HCT116 (cell line): Measurements from ENCODE around the gene LMAN2L. TPM values are rescaled to one million over a fixed set of nuclear protein-coding genes. Genes with fewer than 3 reads are reported as not detected.

ENCODE experiments used
- ATAC-seq: fragments of 200-7000 bp; cut with Tn5 transposase; 2 replicates; pipeline ENCODE4 v1.9.1; 2020; ENCODE audit warnings: mild to moderate bottlenecking, moderate library complexity
- BruUV-seq: library from RNA; stranded (reverse); fragments of 400-500 nt; replicated peaks from 2 replicates; lab custom pipeline; 2021; lab: Mats Ljungman, UMichigan
- CTCF ChIA-PET: fragments of 300-600 bp; sonication (Branson Sonifier 250); formaldehyde crosslinking; loops from one replicate; lab custom pipeline; 2021; ENCODE audit warnings: antibody characterized with exemption; lab: Charles Lee
- POLR2A ChIA-PET: fragments of 300-600, 350-600 bp; sonication (Branson Sonifier 250); formaldehyde crosslinking; loops from one replicate; lab custom pipeline; 2021; ENCODE audit warnings: antibody characterized with exemption; lab: Charles Lee
- RAD21 ChIA-PET, 2 experiments: fragments of 300-600 bp; sonication (Branson Sonifier 250); formaldehyde crosslinking; loops; one replicate each; lab custom pipeline; 2023; ENCODE audit warnings: low total read pairs in 2 of 2; ENCODE audit not compliant: uncharacterized antibody in 2 of 2, unreplicated experiment in 2 of 2, low non-redundant PET in 1 of 2; lab: Charles Lee
- DNase-seq: peaks from one replicate; pipeline ENCODE4 v3.0.0-alpha.2; 2010; ENCODE audit warnings: low read depth, low spot score
- H2AFZ ChIP-seq: fragments of 200-600 bp; shearing (Covaris generic), sonication (generic); 2 replicates; pipeline ENCODE4 v1.6.1; 2017; ENCODE audit warnings: low read depth, mixed run types, mixed read lengths, antibody characterized with exemption, low read length; ENCODE audit not compliant: poor library complexity, severe bottlenecking
- H3K27ac ChIP-seq: 2 replicates; pipeline ENCODE4 v1.5.1; 2012; ENCODE audit warnings: low read depth, low read length
- H3K27me3 ChIP-seq: fragments of 200-600 bp; sonication (generic); 2 replicates; pipeline ENCODE4 v1.6.1; 2016; ENCODE audit warnings: mixed run types, low read length, mixed read lengths; ENCODE audit not compliant: insufficient read depth
- H3K36me3 ChIP-seq, 2 experiments: fragments of 200-500 bp in 1 of 2; fragments of 200-600 bp in 1 of 2; sonication (Bioruptor generic) in 1 of 2; sonication (generic) in 1 of 2; 2 replicates each; pipeline versions ENCODE4 v1.5.1 to v1.6.1; 2014 to 2016; ENCODE audit warnings: low read length in 2 of 2, inconsistent platforms in 1 of 2, mixed read lengths in 1 of 2, mixed run types in 1 of 2; ENCODE audit not compliant: insufficient read depth in 2 of 2, control insufficient read depth in 1 of 2
- H3K4me1 ChIP-seq, 2 experiments: fragments of 200-600 bp in 1 of 2; sonication (generic) in 1 of 2; 2 replicates each; pipeline versions ENCODE4 v1.5.1 to v1.6.1; 2012 to 2017; ENCODE audit warnings: low read length in 2 of 2, inconsistent platforms in 1 of 2, mild to moderate bottlenecking in 1 of 2, mixed read lengths in 1 of 2, mixed run types in 1 of 2, moderate library complexity in 1 of 2; ENCODE audit not compliant: insufficient read depth in 2 of 2, control insufficient read depth in 1 of 2
- H3K4me2 ChIP-seq: fragments of 200-600 bp; sonication (generic); 2 replicates; pipeline ENCODE4 v1.6.1; 2017; ENCODE audit warnings: mixed run types, low read length, mixed read lengths
- H3K4me3 ChIP-seq, 2 experiments: fragments of 200-600 bp in 1 of 2; sonication (generic) in 1 of 2; replicated peaks in 1 of 2; 2 replicates each; pipeline ENCODE4 v1.5.1; 2011 to 2016; ENCODE audit warnings: low read length in 2 of 2, control low read depth in 1 of 2, low read depth in 1 of 2, mild to moderate bottlenecking in 1 of 2, mixed read lengths in 1 of 2, mixed run types in 1 of 2
- H3K79me2 ChIP-seq: fragments of 200-600 bp; sonication (generic); 2 replicates; pipeline ENCODE4 v1.6.1; 2017; ENCODE audit warnings: mild to moderate bottlenecking, mixed run types, low read length, moderate library complexity, mixed read lengths; ENCODE audit not compliant: insufficient read depth
- H3K9ac ChIP-seq: fragments of 200-600 bp; sonication (generic); 2 replicates; pipeline ENCODE4 v1.6.1; 2016; ENCODE audit warnings: low read length, mixed read lengths
- H3K9me2 ChIP-seq: fragments of 200-600 bp; sonication (generic), shearing (Covaris generic); 2 replicates; pipeline ENCODE4 v1.6.1; 2017; ENCODE audit warnings: mixed run types, mild to moderate bottlenecking, moderate library complexity; ENCODE audit not compliant: insufficient read depth
- H3K9me3 ChIP-seq, 2 experiments: fragments of 200-500 bp in 1 of 2; fragments of 200-600 bp in 1 of 2; sonication (Bioruptor generic) in 1 of 2; sonication (generic) in 1 of 2; 2 replicates each; pipeline ENCODE4 v1.6.1; 2014 to 2017; ENCODE audit warnings: low read length in 2 of 2, mixed read lengths in 2 of 2, inconsistent platforms in 1 of 2, low read depth in 1 of 2, mild to moderate bottlenecking in 1 of 2, mixed run types in 1 of 2, moderate library complexity in 1 of 2; ENCODE audit not compliant: control insufficient read depth in 1 of 2, insufficient read depth in 1 of 2
- H4K20me1 ChIP-seq: fragments of 200-600 bp; sonication (generic), shearing (Covaris generic); 2 replicates; pipeline ENCODE4 v1.6.1; 2017; ENCODE audit warnings: mixed run types, mild to moderate bottlenecking, moderate library complexity; ENCODE audit not compliant: insufficient read depth
- ATF3 ChIP-seq: IDR thresholded peaks from 2 replicates; pipeline ENCODE4 v1.6.1; 2012
- CEBPB ChIP-seq: IDR thresholded peaks from 2 replicates; pipeline ENCODE4 v1.6.1; 2012; ENCODE audit warnings: low read depth
- EGR1 ChIP-seq: IDR thresholded peaks from 2 replicates; pipeline ENCODE4 v1.6.1; 2012; ENCODE audit warnings: low read depth
- EZH2 ChIP-seq: fragments of 200-600 bp; sonication (generic); IDR thresholded peaks from 2 replicates; pipeline ENCODE4 v1.6.1; 2017; ENCODE audit warnings: antibody characterized with exemption, mixed run types
- EZH2phosphoT487 ChIP-seq: fragments of 200-600 bp; IDR thresholded peaks from 2 replicates; pipeline ENCODE4 v1.6.1; 2018; ENCODE audit warnings: antibody characterized with exemption, borderline replicate concordance
- POLR2AphosphoS5 ChIP-seq: IDR thresholded peaks from 2 replicates; pipeline ENCODE4 v1.6.1; 2011; ENCODE audit warnings: mild to moderate bottlenecking, low read depth, low read length, moderate library complexity
- SIN3A ChIP-seq: IDR thresholded peaks from 2 replicates; pipeline ENCODE4 v1.6.1; 2012; ENCODE audit warnings: low read depth
- SP1 ChIP-seq: IDR thresholded peaks from 2 replicates; pipeline ENCODE4 v1.6.1; 2012; ENCODE audit warnings: low read depth
- SRF ChIP-seq: IDR thresholded peaks from 2 replicates; pipeline ENCODE4 v1.6.1; 2012; ENCODE audit warnings: low read depth
- YY1 ChIP-seq: IDR thresholded peaks from 2 replicates; pipeline ENCODE4 v1.6.1; 2011; ENCODE audit warnings: low read length, low read depth, moderate library complexity, mild to moderate bottlenecking; ENCODE audit not compliant: insufficient replicate concordance; ENCODE audit errors: extremely low read depth
- intact Hi-C: fragments of 100-400 bp; cut with micrococcal nuclease; formaldehyde crosslinking; loops from 2 replicates; pipeline ENCODE4 v1.10.0; 2022
- total RNA-seq: library from RNA; stranded (reverse); gene quantifications from one replicate; pipeline ENCODE4 v1.2.1, GENCODE V29; 2021; ENCODE audit not compliant: unreplicated experiment
- TF ChIP-seq, protein P1 (sequence below): IDR thresholded peaks from 2 replicates; pipeline ENCODE4 v1.6.1; 2011; ENCODE audit warnings: mild to moderate bottlenecking, low read length, moderate library complexity; ENCODE audit not compliant: insufficient replicate concordance; ENCODE audit errors: extremely low read depth
- TF ChIP-seq, protein P2 (sequence below): IDR thresholded peaks from 2 replicates; pipeline ENCODE4 v1.6.1; 2012; ENCODE audit warnings: low read depth

LMAN2L gene
- total RNA-seq, 1 experiment from 2014 or later: 15.2 TPM

DNA sequence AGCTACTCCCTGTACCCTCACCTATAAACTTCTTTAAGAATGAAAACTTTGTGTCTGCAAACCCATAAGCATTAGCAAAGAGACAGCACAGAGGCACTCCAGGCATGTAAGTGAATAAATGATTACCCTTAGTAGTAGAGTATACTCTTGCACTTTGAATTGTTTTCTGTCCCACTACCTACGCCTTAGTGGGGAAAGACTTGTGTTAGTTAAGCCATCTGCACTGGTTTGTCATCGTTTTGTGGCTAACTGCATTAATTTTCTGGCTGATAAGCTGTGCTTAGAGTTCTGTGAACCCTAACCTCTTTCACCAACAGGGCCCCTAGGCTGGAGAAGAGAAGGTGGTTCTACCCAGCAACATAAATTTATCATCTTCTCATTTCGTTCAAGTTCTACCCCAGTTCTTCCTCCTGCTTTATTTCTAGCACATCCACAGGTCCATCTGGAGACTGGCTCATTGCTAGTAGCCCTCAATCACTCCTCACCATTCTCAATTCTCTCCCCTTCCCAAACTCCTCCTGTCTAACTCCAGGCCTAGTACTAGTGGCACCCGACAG lies 710 bp downstream of the LMAN2L start:
- peak overlapping the region; percentile 91 to 95 for H3K4me3 ChIP-seq
- peaks cover 2 to 9% of the 10 kb centered on the region in 2 experiments; a peak in 3 of 4 replicates for H3K4me1 ChIP-seq
- DNase-seq: no peak
- H3K27me3 ChIP-seq: no peaks in the 10 kb centered on the region
- no peak for ATAC-seq
- peak overlapping the region; percentile 78 for H3K9ac ChIP-seq
- BruUV-seq: TSS peak; percentile 73
- ChIA-PET CTCF (no interaction called here), RAD21 (no interaction called here), POLR2A (no interaction called here)
- peak overlapping the region; percentile 41 for H3K27ac ChIP-seq
- intact Hi-C loops: no loop called here
- H3K36me3 ChIP-seq: peaks cover 8 to 18% of the 10 kb centered on the region in 2 experiments; a peak in 2 of 4 replicates
- no peak overlapping the region for H2AFZ ChIP-seq
- no peaks in the 10 kb centered on the region for H3K9me2 ChIP-seq
- 0 out of 2 replicates have a peak, but pooled peaks cover 5% of the 10 kb centered on the region for H4K20me1 ChIP-seq
- H3K4me2 ChIP-seq: peak overlapping the region; percentile 90
- no peaks in the 10 kb centered on the region for H3K9me3 ChIP-seq
- no peak for TF ChIP-seq EZH2phosphoT487
- peaks cover 27% of the 10 kb centered on the region for H3K79me2 ChIP-seq

GRCh38 chr2:96737831-96738230 lies 2.0 kb downstream of the LMAN2L start:
- no peak overlapping the region for H3K4me2 ChIP-seq
- H3K9me3 ChIP-seq: no peaks in the 10 kb centered on the region
- H3K4me3 ChIP-seq: no peak overlapping the region
- ATAC-seq: no peak
- no peak overlapping the region for H3K27ac ChIP-seq
- H2AFZ ChIP-seq: no peak overlapping the region
- H3K36me3 ChIP-seq: peaks cover 21 to 25% of the 10 kb centered on the region in 2 experiments; a peak in 3 of 4 replicates
- DNase-seq: no peak
- H3K79me2 ChIP-seq: peaks cover 27% of the 10 kb centered on the region
- ChIA-PET RAD21 (no interaction called here), CTCF (no interaction called here), POLR2A (no interaction called here)
- TF ChIP-seq POLR2AphosphoS5 (no peak), SRF (no peak), CEBPB (no peak), ATF3 (no peak), SP1 (no peak), SIN3A (no peak), YY1 (no peak), EGR1 (no peak), EZH2 (no peak), EZH2phosphoT487 (no peak)
- TF ChIP-seq, protein P1, sequence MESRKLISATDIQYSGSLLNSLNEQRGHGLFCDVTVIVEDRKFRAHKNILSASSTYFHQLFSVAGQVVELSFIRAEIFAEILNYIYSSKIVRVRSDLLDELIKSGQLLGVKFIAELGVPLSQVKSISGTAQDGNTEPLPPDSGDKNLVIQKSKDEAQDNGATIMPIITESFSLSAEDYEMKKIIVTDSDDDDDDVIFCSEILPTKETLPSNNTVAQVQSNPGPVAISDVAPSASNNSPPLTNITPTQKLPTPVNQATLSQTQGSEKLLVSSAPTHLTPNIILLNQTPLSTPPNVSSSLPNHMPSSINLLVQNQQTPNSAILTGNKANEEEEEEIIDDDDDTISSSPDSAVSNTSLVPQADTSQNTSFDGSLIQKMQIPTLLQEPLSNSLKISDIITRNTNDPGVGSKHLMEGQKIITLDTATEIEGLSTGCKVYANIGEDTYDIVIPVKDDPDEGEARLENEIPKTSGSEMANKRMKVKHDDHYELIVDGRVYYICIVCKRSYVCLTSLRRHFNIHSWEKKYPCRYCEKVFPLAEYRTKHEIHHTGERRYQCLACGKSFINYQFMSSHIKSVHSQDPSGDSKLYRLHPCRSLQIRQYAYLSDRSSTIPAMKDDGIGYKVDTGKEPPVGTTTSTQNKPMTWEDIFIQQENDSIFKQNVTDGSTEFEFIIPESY: no peak
- TF ChIP-seq, protein P2, sequence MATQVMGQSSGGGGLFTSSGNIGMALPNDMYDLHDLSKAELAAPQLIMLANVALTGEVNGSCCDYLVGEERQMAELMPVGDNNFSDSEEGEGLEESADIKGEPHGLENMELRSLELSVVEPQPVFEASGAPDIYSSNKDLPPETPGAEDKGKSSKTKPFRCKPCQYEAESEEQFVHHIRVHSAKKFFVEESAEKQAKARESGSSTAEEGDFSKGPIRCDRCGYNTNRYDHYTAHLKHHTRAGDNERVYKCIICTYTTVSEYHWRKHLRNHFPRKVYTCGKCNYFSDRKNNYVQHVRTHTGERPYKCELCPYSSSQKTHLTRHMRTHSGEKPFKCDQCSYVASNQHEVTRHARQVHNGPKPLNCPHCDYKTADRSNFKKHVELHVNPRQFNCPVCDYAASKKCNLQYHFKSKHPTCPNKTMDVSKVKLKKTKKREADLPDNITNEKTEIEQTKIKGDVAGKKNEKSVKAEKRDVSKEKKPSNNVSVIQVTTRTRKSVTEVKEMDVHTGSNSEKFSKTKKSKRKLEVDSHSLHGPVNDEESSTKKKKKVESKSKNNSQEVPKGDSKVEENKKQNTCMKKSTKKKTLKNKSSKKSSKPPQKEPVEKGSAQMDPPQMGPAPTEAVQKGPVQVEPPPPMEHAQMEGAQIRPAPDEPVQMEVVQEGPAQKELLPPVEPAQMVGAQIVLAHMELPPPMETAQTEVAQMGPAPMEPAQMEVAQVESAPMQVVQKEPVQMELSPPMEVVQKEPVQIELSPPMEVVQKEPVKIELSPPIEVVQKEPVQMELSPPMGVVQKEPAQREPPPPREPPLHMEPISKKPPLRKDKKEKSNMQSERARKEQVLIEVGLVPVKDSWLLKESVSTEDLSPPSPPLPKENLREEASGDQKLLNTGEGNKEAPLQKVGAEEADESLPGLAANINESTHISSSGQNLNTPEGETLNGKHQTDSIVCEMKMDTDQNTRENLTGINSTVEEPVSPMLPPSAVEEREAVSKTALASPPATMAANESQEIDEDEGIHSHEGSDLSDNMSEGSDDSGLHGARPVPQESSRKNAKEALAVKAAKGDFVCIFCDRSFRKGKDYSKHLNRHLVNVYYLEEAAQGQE: no peak
- H3K9me2 ChIP-seq: no peaks in the 10 kb centered on the region
- 0 out of 2 replicates have a peak, but pooled peaks cover 5% of the 10 kb centered on the region for H4K20me1 ChIP-seq
- peaks cover 2 to 9% of the 10 kb centered on the region in 2 experiments; a peak in 3 of 4 replicates for H3K4me1 ChIP-seq
- no peak overlapping the region for H3K9ac ChIP-seq
- intact Hi-C loops: no loop called here
- BruUV-seq: TSS peak; percentile 11
- no peaks in the 10 kb centered on the region for H3K27me3 ChIP-seq
